K562 (cell line): Measurements from ENCODE around the gene ITGB2. TPM values are rescaled to one million over a fixed set of nuclear protein-coding genes. Genes with fewer than 3 reads are reported as not detected.

Experiments
- ARID3B ChIP-seq: fragments of 250-450 bp; sonication (Bioruptor Pico); IDR thresholded peaks from 2 replicates; pipeline ENCODE4 v1.4.0; 2020; ENCODE audit warnings: borderline replicate concordance
- BACH1 ChIP-seq: fragments of 200-800 bp; sonication (Bioruptor generic); IDR thresholded peaks from 2 replicates; pipeline ENCODE4 v1.6.1; 2016; ENCODE audit warnings: missing genetic modification characterization, missing compliant biosample characterization
- CREB1 ChIP-seq, 2 experiments: sonication (generic) in 1 of 2; formaldehyde crosslinking in 1 of 2; IDR thresholded peaks; 2 replicates each; pipeline versions ENCODE4 v1.6.1 to v1.8.0; 2012 to 2022; ENCODE audit warnings: inconsistent platforms in 1 of 2, mild to moderate bottlenecking in 1 of 2, missing genetic modification reagents in 1 of 2, moderate library complexity in 1 of 2
- CXXC5 ChIP-seq: fragments of 250-450 bp; sonication (Bioruptor Pico); IDR thresholded peaks from 2 replicates; pipeline ENCODE4 v1.8.0; 2022; ENCODE audit warnings: inconsistent platforms, mild to moderate bottlenecking, moderate library complexity
- FOXJ2 ChIP-seq: fragments of 200-800 bp; sonication (Bioruptor generic); IDR thresholded peaks from 2 replicates; pipeline ENCODE4 v1.6.1; 2016; ENCODE audit warnings: missing genetic modification characterization, missing compliant biosample characterization
- GABPB1 ChIP-seq: sonication (generic); formaldehyde crosslinking; IDR thresholded peaks from 2 replicates; pipeline ENCODE4 v1.8.0; 2022; ENCODE audit warnings: mild to moderate bottlenecking, missing genetic modification reagents
- JUND ChIP-seq, 2 experiments: IDR thresholded peaks; 2 replicates in 1 of 2; 3 replicates in 1 of 2; pipeline ENCODE4 v1.6.1; 2011; ENCODE audit warnings: borderline replicate concordance in 2 of 2, low read depth in 2 of 2, low read length in 2 of 2, improper control_type of control experiment in 1 of 2, missing biosample characterization in 1 of 2, missing genetic modification characterization in 1 of 2, missing genetic modification reagents in 1 of 2
- NCOA2 ChIP-seq, 2 experiments: fragments of 450-650 bp; IDR thresholded peaks; 2 replicates each; pipeline ENCODE4 v1.6.1; 2018; ENCODE audit warnings: mild to moderate bottlenecking in 2 of 2, moderate library complexity in 1 of 2; ENCODE audit not compliant: partially characterized antibody in 2 of 2
- NCOA4 ChIP-seq: fragments of 450-650 bp; IDR thresholded peaks from 2 replicates; pipeline ENCODE4 v1.6.1; 2018; ENCODE audit warnings: mild to moderate bottlenecking; ENCODE audit not compliant: partially characterized antibody
- NCOA6 ChIP-seq: fragments of 450-650 bp; IDR thresholded peaks from 2 replicates; pipeline ENCODE4 v1.6.1; 2017; ENCODE audit warnings: mild to moderate bottlenecking
- NR2F6 ChIP-seq: fragments of 450-650 bp; formaldehyde crosslinking; IDR thresholded peaks from 2 replicates; pipeline ENCODE4 v1.4.0; 2020; ENCODE audit warnings: mild to moderate bottlenecking
- PHB2 ChIP-seq: fragments of 450-650 bp; IDR thresholded peaks from 2 replicates; pipeline ENCODE4 v1.6.1; 2017; ENCODE audit warnings: low read depth
- POLR2H ChIP-seq: IDR thresholded peaks from 2 replicates; pipeline ENCODE4 v1.6.1; 2016; ENCODE audit warnings: missing genetic modification characterization, low read depth, mild to moderate bottlenecking, control low read depth, missing compliant biosample characterization, moderate library complexity
- PRMT5 ChIP-seq: sonication (generic); formaldehyde crosslinking; IDR thresholded peaks from 2 replicates; pipeline ENCODE4 v1.5.0; 2020; ENCODE audit warnings: missing genetic modification reagents
- SMAD2 ChIP-seq: fragments of 150-350 bp; IDR thresholded peaks from 2 replicates; pipeline ENCODE4 v1.6.1; 2014; ENCODE audit warnings: low read depth, mild to moderate bottlenecking, low read length
- SMAD3 ChIP-seq: fragments of 450-650 bp; formaldehyde crosslinking; conservative IDR thresholded peaks from 2 replicates; pipeline ENCODE4 v1.4.0; 2020; ENCODE audit warnings: mild to moderate bottlenecking
- SREBF1 ChIP-seq: fragments of 150-350 bp; IDR thresholded peaks from 2 replicates; pipeline ENCODE4 v1.6.1; 2014; ENCODE audit warnings: antibody characterized with exemption, low read depth, low read length, borderline replicate concordance
- TAF1 ChIP-seq: IDR thresholded peaks from 2 replicates; pipeline ENCODE4 v1.6.1; 2011; ENCODE audit warnings: mild to moderate bottlenecking, low read length, moderate library complexity; ENCODE audit not compliant: insufficient read depth, control insufficient read depth, severe bottlenecking; ENCODE audit errors: extremely low read depth
- TOE1 ChIP-seq, 2 experiments: fragments of 450-650 bp in 1 of 2; sonication (generic) in 1 of 2; formaldehyde crosslinking in 1 of 2; IDR thresholded peaks; 2 replicates each; pipeline versions ENCODE4 v1.7.1 to v1.8.0; 2016 to 2022; ENCODE audit warnings: borderline replicate concordance in 2 of 2, mild to moderate bottlenecking in 2 of 2, antibody characterized with exemption in 1 of 2, inconsistent platforms in 1 of 2, low read depth in 1 of 2, missing genetic modification reagents in 1 of 2, moderate library complexity in 1 of 2
- ZBTB17 ChIP-seq: fragments of 450-650 bp; formaldehyde crosslinking; IDR thresholded peaks from 2 replicates; pipeline ENCODE4 v1.4.0; 2020; ENCODE audit warnings: mild to moderate bottlenecking
- ZNF41 ChIP-seq: fragments of 250-450 bp; sonication (Bioruptor Pico); conservative IDR thresholded peaks from 2 replicates; pipeline ENCODE4 v1.4.0; 2020; ENCODE audit warnings: mild to moderate bottlenecking
- ZNF449 ChIP-seq: fragments of 250-450 bp; sonication (Bioruptor Pico); IDR thresholded peaks from 2 replicates; pipeline ENCODE4 v1.8.0; 2022; ENCODE audit warnings: moderate library complexity, mild to moderate bottlenecking, inconsistent platforms
- ZNF511 ChIP-seq: sonication (generic); formaldehyde crosslinking; IDR thresholded peaks from 2 replicates; pipeline ENCODE4 v1.8.0; 2022; ENCODE audit warnings: mild to moderate bottlenecking, missing genetic modification reagents
- polyA plus RNA-seq, 8 experiments: library from polyadenylated mRNA; depleted of rRNA in 4 of 8; stranded (reverse) in 5 of 8; unstranded in 3 of 8; fragments of >200 nt; fragmentation: Nextera tagmentation in 2 of 8; fragmentation: Illumina TruSeq in 1 of 8; extraction: Ambion mirVana in 2 of 8; extraction: Trizol in 1 of 8; gene quantifications; 2 replicates each; pipeline versions ENCODE4 v1.2.1 to v1.2.3, GENCODE V29; 2011 to 2014; ENCODE audit warnings: inconsistent platforms in 1 of 8, missing spikeins in 1 of 8
- total RNA-seq, 7 experiments: library from RNA; depleted of rRNA in 6 of 7; stranded (reverse); fragments of >200 nt in 6 of 7; fragmentation: Illumina TruSeq in 2 of 7; extraction: Trizol in 2 of 7; gene quantifications; 2 replicates each; pipeline versions ENCODE4 v1.2.1 to v1.2.3, GENCODE V29; 2011 to 2021; ENCODE audit warnings: low replicate concordance in 1 of 7

Gene ITGB2
- total and polyA plus RNA-seq, 9 of the 15 experiments (the other 6 are each of a cell fraction or from before 2014, with no cell fraction given), result 0.07 to 1.3 (median 0.51) TPM; not detected in 2

GRCh38 chr21:44949779-44950198, 29.1 kb upstream of the ITGB2 start (continued):
- TF ChIP-seq ZNF511 (CRISPR knock-in tag) (no peak; the same call in 1 of the 2 replicates), GABPB1 (0 out of 2 replicates have a peak, but pooled peaks have one; percentile 22), FOXJ2 (no peak), ZNF41 (CRISPR knock-in tag) (no peak), SMAD2 (no peak), SREBF1 (0 out of 2 replicates have a peak, but pooled peaks have one; percentile 33), JUND (IDR thresholded peaks at IDR 0.05; ENCODE audit: borderline replicate concordance, low read depth, low read length) (peak; percentile 35; the same call in 1 of the 2 replicates), JUND (tag; IDR thresholded peaks at IDR 0.05; ENCODE audit: borderline replicate concordance, low read depth, low read length) (no peak; the same call in 2 of the 3 replicates), TOE1 (IDR thresholded peaks at IDR 0.05; ENCODE audit: borderline replicate concordance) (no peak), TOE1 (CRISPR knock-in tag; IDR thresholded peaks at IDR 0.05; ENCODE audit: borderline replicate concordance, low read depth) (no peak), ARID3B (CRISPR knock-in tag) (no peak; the same call in 1 of the 2 replicates), CXXC5 (CRISPR knock-in tag) (peak; percentile 28), ZNF449 (CRISPR knock-in tag) (no peak), SMAD3 (no peak), CREB1 (IDR thresholded peaks at IDR 0.05) (no peak), CREB1 (CRISPR knock-in tag; IDR thresholded peaks at IDR 0.05) (peak; percentile 35; the same call in 1 of the 2 replicates), POLR2H (tag) (no peak), TAF1 (no peak), NR2F6 (no peak), NCOA6 (no peak), BACH1 (no peak), PRMT5 (CRISPR knock-in tag) (no peak), PHB2 (no peak), NCOA4 (no peak), NCOA2 (IDR thresholded peaks at IDR 0.05; ENCODE audit: partially characterized antibody in 2 of 2) (no peak), ZBTB17 (CRISPR knock-in tag) (0 out of 2 replicates have a peak, but pooled peaks have one; percentile 16)
